Hippocampal formation (tissue), 2 donors: ENCODE measurements around the gene CTNNA3.

ENCODE experiments used
- DNase-seq, 2 donors: peaks; one replicate each; lab custom pipeline; 2025; lab: John Stamatoyannopoulos, UW

CTNNA3 gene

DNA sequence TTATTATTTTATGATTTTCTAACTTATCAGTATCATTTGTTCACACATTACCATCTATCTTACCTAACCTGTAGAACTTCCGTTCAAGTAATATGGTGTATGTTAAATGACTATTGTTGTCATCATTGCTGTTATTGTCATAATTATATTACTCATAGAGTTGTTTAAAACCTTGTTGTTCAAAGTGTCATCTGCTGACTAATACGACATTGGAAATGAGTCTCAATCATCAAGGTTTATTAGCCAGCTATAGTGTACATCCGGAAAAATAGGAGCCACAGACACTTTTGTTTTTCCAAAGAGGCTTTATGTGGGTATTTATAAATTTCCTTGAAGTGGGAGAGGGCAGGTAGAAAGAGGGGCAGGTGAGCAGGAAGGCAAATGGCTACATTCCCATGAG is 1157.1 kb downstream of the CTNNA3 start:
- no peak for DNase-seq

DNA sequence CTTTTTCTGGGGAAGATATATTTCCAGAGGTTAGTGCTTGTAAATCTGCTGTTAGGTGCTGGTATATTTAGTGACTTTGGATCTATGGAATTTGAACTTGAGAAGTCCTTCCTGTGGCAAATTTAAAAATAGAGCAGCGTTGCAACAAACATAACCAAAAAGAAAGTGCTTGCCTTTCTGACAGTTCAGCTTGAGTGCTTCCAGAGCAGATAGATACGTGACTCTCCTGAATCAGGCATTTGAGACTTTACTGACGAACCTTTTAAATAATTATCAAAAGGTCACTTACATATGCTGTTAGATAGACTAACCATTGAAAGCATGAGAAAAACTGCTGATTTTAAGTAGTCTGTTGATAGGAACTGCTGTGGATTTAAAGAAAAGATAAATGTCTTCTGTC is 1157.6 kb downstream of the CTNNA3 start:
- DNase-seq: no peak

DNA sequence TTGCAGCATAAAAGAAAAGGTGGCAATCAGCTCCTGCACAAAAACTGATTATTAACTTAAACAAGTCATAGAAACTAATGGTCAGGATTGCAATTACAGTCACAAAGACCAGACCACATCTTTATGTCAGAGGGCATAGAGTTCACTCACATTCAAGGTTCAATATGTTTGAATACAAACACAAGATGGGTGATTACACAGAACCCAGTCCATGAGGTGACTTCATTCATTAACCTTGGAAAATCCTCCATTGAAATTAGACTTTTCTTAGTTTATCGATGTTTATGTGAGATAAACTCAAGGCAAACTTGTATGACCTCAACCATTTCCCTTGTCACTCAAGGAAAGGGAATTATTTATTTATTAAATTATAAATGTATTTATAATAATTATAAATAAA is 1158.8 kb downstream of the CTNNA3 start:
- no peak for DNase-seq

DNA sequence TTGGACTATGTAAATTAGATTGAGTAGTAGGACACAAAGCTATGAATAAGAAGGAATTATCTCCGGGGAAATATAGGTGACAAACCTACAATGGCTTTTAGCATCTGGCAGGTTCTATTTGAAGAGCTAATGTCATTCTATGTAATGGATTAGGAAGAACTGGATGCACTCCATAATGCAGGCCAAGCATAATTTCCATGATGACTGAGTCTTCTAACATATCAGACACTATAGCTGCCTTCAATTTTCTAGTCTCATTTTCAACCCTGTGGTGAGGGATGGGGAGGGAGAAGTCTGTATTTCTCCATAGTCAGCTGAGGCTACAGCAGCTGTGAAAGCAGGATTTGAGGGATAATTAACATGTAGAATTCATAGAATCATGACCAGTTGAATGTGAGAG is 1160.6 kb downstream of the CTNNA3 start:
- no peak for DNase-seq

DNA sequence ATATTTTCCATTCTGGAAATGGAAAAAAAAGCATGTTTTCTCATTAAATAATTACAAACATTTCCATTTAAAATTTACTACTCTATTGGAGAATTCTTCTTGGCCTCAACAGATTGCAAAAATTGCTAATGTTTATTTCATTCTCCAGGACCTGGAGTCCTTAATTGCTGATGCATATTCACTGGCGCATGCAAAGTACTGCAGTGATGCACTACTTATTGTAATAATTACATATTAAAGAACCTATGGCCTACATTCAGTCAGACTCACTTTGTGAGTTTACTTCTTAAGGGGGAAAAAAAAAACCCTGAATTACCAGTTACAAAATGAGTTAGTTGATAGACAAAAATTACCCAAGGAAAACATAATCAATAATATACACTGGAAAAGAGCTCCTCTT is 1161.1 kb downstream of the CTNNA3 start:
- DNase-seq: no peak

DNA sequence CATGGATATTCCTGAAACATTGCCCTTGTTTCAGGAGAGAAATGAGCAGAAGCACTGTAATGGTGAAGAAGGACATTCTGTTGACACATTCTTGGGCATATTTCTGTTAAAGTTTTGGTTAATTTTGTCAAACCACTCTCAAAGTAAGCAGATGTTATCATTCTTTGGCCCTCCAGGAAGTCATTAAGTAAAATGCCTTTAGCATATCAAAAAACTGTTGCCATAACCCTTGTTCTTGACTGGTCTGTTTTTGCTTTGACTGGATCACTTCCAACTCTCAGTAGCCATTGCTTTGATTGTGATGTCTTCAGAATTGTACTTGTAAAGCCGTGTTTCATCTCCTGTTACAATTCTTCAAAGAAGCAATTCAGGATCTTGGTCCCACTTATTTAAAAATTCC is 1174.5 kb downstream of the CTNNA3 start:
- no peak for DNase-seq

DNA sequence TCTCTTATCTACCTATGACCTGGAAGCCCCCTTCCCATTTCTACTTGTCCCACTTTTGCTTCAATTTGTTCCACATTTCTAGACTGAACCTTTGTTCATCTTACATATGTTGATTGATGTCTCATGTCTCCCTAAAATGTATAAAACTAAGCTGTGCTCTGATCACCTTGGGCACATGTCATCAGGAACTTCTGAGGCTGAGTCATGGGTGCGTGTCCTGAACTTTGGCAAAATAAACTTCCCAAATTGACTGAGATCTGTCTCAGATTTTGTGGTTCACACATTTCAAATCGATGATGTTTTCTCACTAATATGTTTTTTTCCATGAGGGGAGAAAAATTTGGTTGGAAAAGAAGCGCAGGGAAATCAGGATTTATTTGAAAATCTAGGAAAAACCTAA is 1176.4 kb downstream of the CTNNA3 start:
- no peak for DNase-seq

DNA sequence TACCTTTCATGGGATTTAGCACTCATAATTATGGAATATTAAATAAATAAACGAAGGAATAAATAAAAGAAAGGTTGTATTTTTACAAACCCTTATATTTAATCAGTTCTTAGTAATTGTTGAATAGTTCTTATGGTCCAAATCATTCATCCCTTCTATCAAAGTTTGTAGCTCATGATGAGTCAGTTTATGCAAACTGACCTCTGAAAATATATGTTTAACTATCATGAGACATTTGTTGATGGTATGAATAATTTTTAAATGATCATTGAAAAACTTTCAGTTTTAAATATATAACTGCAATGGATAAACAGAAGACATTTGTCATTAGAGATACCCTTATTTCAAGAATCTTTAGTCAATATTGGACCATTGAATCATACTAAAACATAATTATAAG is 1181.3 kb downstream of the CTNNA3 start:
- DNase-seq: no peak

DNA sequence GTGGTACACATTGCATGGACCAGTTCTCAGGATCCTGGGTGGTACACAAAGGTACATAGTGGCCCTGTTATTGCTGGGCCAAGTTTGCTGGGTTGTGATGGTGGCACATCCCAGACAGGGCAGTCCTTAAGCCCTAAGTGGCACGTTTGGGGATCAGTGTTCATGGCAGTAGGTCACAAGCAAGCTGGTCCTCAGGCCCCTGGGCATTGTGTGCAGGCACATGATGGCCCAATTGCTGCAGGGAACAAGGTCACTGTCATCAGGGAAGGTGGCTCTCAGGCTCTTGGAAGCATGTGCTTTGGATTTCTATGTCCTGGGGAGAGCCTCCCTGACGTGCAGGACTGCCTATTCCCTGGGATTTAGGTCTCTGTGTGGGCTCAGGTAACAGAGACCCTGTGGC is 1182.5 kb downstream of the CTNNA3 start:
- DNase-seq: no peak

DNA sequence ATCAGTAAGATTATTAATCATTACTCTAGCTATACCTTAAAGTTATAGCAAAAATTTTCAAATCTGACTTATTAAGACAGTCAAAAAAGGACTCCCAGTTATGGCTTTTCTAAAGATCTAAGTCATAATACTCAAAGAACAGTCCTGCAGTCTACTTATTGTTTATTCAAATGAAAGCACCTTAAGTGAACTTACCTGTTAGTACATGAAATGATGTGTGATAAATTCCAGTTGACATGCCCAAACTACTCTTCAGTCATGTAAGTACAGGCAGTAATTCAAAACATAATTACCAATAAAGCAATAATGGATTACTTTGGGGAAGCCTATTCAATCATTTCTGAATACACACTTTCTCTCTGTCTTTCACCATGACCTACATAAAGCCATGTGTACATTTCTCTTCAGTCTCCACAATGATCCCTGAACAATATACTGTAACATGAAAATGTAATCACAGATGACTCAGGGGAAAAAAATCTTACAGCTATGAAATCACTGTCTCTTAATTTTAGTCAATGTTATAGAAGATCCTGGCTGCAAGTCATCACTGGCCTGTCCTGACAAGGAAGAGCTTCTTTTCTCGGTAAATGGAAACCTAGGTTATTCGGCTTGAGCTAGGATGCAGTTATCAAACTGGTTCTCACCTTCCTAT is 1190.9 kb downstream of the CTNNA3 start:
- DNase-seq: no peak

DNA sequence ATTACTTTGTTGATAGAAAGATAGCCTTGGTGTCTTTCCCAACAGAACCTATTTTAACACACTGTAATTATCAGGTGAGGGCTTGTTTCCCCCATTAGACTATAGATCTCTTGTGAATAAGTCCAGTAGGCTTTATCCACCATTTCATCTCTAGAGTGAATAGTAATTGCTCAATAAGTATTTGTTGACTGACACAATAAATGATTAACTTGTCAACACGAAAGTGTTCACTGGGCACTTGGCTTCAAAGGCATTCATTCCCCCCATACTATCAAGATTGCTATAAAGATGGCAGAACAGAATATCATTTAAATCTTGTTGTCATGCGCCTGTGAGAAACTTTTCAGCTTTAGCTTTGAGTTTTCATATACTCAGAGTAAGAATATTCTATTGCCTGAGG is 1194.6 kb downstream of the CTNNA3 start:
- DNase-seq: no peak

DNA sequence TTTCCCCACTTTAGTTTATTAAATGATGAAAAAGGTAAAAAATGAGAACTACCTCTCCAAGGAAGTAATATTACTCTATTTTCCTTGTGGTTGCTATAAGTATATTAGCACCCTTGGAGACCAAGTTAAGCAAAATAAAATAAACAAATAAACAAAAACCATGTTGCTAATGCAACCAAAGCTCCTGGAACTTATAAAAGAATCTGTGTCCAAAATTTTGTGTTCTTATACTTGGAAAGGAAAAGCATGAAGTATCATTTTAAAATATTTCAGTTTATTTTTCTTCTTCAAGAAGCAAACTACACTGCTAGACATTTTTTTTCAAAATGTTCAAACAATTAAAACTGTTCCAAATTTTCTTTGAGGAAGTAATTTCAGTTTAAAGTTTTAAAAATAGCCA is 1212.0 kb downstream of the CTNNA3 start:
- no peak for DNase-seq

DNA sequence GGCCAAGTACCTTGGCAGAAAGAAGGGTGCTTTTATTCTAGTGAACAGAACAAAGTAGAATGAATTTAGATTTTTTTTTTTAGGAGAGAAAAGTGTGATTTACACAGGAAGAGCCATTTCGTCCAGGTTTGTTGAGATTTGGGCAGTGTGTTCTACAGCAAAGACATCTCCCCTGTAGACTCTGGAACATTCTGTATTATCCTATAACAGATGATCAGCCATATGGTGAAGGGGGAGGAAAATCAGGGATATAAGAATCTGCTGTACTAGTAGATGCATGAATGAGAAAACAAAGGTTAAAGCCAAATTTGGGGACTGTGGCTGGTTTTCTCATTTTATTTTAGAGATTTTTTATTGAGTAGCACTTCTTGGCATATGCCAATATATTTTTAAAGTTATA is 1223.8 kb downstream of the CTNNA3 start:
- peak in 1 of 2 donors; percentile 31 for DNase-seq

DNA sequence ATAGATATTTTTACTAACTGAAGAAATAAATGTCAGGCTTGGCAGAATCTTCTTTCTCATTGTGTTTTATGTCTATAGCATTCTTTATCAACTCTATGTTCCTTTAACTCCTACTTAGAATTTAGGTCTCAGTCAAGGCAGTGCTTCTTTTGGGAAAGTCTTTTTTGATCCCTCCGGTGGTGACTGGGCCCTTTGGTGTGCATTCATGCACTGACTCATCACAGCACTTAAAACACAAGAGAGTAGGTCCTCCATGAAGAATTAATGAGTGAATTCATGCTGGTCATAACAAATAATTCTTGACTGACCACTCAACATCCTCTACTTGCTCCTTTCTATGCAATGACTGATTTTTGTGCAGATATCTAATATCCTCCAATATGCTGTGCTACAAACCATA is 1229.0 kb downstream of the CTNNA3 start:
- no peak for DNase-seq

DNA sequence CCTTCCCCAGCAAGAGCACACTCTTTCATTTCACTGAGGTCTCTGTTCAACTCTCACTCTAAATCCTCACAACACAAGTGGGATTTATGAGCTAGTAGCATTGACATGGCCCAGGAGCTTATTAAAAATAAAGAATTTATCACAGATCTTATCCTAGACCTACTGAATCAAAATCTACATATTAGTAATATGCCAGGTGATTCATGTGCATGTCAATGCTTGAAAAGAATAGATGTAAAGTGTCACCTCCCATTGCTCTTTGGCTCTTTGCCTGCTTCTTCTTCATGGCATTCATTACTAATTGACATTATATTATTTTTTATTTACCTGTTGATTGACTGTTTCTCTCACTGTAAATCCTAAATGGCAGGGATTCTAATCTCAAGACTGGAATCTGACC is 1229.4 kb downstream of the CTNNA3 start:
- DNase-seq: no peak

DNA sequence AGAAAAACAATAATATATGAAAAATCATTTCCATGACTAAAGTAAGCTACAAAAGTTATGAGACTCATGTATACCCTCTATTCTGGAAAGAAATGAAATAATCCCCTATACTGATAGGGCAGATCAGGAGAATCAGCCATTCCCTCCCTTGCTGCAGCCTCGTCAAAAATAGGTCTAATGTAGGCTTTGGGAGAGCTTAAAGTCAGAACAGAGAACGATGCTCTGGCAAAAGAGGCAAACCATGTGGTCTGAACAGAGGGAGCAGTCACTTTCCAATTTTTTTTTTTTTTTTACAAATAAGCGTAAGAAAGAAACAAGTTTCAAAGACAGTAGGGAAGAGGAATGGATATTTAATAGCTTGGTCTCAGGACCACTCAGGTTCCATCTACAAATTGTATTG is 1232.4 kb downstream of the CTNNA3 start:
- no peak for DNase-seq

DNA sequence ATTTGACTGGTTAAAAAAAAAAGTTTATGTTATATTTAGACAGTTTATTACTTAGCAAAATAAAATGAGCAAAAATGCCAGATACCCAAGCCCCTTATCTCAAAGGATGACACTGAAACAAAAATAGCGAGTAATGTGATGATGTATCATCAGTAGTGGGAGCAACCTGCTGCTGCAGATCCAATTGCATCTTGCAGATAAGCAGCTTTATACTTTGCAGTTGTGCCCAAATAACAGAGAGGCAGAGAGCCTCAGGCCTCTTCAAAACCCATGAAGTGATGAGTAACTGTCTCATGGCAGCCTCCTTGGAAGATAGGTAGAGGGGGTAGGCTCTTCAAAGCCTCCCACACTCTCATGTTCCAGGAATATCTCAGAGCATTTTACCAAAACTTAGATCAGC is 1238.4 kb downstream of the CTNNA3 start:
- DNase-seq: no peak

DNA sequence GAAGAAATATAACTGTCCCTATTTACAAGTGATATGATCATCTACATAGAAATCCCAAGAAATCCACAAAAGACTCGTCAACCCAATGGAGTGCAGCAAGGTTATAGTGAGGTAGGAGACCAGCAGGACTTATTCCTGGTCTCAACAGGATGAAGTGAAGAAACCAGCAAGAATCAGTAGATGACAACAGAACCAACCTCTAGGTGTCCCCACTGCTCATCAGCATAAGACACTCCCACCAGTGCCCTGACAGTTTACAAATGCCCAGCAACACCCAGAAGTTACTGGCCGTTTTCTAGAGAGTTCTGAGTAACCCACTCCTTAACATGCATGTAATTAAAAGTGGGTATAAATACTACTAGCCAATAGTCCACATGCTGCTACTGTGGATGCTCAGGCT is 1240.7 kb downstream of the CTNNA3 start:
- no peak for DNase-seq

DNA sequence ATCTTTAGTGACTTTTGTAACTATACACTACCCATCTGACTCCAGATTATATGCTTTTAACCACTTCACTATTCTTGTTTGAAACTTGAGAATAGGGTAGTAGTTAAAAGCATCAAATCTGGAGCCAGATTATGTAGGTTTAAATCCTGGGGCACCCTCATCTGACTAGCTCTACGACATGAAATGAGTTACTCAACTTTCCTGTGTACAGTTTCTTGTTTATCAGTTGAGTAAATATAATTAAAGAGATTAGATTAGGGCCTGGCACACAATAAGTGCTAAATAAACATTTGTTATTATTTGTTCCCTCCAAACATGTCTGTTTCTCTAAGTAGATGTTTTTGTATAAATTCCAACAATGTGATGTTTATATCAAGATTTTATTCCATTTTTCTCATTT is 1255.4 kb downstream of the CTNNA3 start:
- no peak for DNase-seq

DNA sequence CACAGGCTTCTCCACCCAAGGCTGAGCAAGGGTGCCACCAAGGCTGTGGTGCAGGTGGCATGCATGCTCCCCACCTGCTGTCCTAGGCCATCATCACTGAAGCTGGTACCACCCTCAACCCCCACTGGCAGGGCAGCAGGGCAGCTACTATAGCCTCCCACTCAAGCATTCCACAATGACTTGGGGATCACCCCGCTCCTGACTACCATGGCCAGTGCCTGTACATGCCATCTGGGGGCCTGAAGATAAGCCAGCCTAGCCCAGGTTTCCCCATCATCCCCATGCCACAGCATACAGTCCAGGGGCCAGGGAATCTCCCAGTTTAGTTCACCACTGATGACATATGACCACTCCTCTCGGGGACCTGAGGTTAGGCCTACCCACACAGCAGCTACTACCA is 1281.1 kb downstream of the CTNNA3 start:
- DNase-seq: no peak

DNA sequence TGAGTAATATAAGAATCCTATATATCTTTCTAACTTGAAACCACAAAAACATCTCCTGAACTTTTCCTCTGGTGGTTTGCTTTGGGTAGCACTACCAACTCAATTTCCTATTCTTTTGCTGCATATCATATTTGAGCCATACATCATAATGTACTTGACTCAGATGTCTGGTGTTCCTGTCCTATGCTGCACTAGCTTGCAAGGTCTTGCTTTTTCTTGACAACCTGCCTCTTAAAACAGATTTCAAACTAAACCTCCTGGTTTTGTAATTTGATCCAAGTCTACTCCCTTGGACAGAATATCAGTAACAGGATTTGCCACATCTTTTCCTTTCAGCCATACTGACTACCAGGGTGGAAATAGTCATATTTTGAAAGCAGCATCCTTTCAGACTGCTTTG is 1290.4 kb downstream of the CTNNA3 start:
- no peak for DNase-seq

DNA sequence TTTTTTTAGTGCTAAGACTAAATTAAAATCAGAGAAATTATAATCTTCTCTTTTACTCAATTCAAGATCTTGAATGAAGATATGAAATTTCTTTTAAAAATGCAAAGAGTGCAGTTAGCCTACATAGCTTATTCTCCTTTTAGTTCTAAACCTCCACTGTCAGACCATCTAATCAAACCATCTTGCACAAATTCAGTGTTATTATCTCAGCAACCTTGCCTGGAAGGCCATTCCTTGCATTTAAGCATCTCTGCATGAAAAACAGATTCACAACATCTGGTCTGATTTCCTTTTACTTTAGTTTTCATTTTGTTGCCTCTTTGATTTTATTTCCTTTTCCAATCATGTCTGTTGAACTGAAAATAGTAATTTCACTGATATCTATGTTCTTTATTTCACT is 1297.3 kb downstream of the CTNNA3 start:
- no peak for DNase-seq

DNA sequence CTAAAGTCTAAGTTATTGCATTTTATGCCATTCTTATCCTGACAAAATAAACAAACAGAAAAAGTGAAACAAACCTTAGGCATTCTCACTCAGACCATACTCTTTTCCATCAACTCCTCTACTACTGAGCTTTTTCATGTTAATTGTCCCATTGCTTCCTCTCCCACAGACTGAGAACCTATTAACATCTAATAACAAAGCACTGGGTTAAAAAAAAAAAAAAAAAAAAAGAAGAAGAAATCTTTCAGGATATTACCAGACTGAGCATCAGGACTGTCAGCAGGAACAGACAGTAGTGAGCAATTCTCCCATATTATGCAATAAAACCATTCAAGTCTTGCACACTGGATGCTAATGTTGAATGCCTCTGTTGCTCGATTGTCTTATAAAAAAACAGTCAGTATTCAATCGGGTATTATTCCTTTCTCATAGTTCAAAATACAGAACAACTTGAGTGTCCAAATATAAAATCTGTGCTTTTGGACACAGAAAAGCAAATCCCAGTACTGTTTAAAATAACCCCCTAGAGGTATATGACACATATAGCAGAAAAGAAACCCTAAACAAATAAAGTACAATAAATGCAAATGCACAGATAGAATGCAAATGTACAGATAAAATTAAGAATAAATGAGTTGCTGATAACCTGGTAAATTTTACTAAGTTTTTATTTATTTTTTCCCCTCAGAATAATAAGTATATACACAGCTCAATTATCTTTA is 1301.5 kb downstream of the CTNNA3 start:
- DNase-seq: no peak

DNA sequence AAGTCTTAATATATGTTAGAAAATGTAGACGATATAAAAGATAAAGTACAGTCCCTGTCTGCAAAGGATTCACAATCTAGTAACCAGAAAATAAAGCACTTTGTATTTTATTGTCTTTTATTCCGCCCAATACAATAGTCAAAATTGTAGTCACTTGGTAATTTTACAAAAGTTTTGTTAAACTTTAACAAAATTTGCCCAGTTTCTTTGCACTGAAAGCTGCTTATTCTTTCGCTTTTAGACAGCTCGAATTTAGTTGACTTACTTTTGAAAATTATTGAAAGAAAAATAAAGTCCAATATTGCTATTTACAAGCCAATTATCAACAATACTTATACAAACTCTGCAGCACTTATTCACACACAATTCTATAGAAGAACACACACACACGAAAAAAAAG is 1305.1 kb downstream of the CTNNA3 start:
- no peak for DNase-seq
